GM19099 (cell line): Measurements from ENCODE around the gene TSEN15.

Experiments used
- POLR2A ChIP-seq: IDR thresholded peaks from 3 replicates; pipeline ENCODE4 v1.6.1; 2011; ENCODE audit warnings: low read depth; ENCODE audit not compliant: insufficient read length; ENCODE audit errors: extremely low read depth

TSEN15 gene

DNA sequence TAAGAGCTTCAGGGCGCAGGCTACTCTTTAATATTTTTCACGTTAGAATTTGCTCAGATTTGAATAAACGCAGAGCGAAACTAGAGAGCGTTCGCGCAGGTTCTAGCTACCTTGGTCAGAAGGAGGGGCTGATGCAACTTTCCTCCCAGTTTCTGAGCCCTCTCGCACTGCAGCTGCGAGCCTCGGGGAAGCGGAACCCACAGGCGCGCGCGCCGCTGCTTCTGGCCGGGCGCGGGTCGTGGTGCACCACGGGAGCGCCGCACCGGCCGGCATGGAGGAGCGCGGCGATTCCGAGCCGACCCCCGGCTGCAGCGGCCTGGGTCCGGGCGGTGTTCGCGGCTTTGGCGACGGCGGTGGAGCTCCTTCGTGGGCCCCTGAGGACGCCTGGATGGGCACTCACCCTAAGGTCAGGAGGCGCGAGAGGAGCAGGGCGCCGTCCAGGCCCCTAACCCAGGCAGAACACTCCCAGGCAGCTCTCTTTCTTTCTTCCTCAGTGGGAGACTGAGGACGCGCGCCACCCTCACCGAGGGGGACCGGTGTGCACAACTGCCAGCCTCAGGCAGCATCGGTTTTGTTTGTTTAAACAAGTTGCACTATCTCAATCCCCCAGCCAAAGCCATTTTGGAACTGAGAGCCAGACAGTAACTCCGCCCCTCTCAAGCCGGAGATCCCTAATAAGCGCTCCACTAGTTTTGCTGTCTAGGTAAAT, at the start of gene TSEN15:
Gene TSEN15, plus strand, starts transcription at position 246 of the 709 bp plus-strand sequence. Its CDS starts 26 bp downstream, at position 272.
- peak; percentile 90 for TF ChIP-seq POLR2A

GRCh38 chr1:184002071-184002470, 49.5 kb upstream of the TSEN15 start:
- no peak for TF ChIP-seq POLR2A

DNA sequence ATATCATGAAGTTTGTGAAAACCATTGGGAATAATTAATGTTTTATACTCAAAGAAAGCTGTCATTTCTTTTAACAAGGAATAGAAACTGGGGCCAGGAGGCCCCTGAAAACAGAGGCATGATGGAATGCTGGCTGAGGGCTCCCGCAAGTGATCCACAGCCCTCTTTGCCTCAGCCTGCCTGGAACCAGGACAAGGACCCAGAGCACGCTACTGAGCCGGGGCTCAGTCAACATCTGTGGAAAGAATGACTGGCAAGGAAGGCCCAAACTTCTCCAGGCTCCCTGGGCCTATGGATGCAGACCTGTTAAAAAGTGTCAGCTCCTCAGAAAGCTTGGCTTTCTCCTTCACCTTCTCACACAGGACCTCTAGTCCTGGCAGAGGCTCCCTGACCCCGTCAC, 46.6 kb upstream of the TSEN15 start:
- no peak for TF ChIP-seq POLR2A

- TF ChIP-seq POLR2A = no peak
These were observed 46.0 kb upstream of the TSEN15 start for GRCh38 chr1:184005506-184005905.

DNA sequence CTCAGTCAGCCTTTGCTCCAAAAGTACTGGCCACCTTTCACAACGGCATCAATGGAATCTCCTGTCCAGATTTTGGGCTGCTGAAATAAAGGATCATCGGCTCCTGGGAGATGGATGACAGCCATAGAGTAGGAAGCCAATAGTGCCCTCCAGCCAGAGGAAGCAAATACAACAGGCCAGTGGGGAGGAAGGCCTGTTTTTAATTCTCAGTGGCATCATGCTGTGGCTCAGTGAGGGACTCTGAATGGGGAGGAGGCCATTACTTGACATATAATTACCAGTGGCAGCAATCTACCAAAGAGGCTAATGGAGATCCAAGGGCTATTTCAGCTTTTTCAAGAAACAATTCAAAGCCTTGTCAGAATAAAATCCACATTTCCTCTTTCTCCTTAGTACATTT, 40.7 kb upstream of the TSEN15 start:
- no peak for TF ChIP-seq POLR2A

DNA sequence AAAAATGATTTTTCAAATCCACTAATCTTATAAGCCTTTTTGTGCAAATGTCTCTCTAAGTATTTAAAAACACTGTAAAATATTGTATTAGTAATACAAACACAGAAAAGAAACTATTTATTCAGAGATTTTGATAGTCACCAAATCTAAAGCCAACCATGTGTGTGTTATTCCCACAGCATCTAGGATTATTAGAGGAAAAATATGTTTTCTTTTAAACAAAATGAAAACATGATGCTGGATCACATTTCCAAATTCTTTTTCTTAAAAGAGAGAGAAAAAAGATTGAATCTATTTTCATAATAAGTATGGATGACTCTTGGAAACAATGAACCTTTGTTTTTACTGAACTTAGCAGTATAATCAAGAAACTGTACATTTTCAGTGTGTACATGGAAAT, 39.3 kb upstream of the TSEN15 start:
- TF ChIP-seq POLR2A = no peak

DNA sequence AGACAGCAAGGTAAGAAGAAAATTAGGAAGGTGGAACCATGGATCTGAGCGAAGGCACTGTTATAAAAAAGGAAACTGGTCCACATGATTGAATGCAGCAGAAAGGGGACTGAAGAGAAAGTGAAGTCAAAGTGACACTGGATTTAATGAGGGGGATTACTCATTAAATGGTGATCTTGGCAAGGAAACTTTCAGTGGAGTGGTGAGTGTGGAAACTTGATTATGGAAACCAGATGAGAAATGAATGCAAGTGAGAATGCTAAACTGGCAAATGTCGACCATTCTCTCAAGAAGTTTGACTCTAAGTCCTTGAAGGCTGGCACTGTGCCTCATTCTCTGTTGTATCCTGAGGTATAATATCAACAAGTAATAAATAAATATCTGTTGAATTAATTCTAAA, 37.3 kb upstream of the TSEN15 start:
- no peak for TF ChIP-seq POLR2A

GRCh38 chr1:184016169-184016568, 35.4 kb upstream of the TSEN15 start:
- TF ChIP-seq POLR2A = no peak

DNA sequence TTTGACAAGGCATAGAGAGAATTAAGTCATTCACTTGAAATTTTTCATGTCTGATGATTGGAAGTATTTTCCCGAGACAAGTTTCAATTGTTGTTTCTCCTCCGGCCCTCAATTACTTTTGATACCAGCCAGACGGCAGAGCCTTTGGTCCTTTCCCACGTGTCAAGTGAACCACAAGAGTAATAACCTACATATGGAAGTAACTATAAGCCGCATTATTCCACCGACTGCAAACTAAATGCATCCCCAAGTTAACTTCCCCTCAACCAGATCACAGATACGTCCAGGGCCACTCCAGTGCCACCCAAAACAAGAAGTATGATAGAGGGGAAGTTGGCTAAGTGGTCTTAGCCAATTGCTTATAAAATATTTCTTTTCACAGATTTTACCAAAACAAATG, 34.2 kb upstream of the TSEN15 start:
- TF ChIP-seq POLR2A = no peak

DNA sequence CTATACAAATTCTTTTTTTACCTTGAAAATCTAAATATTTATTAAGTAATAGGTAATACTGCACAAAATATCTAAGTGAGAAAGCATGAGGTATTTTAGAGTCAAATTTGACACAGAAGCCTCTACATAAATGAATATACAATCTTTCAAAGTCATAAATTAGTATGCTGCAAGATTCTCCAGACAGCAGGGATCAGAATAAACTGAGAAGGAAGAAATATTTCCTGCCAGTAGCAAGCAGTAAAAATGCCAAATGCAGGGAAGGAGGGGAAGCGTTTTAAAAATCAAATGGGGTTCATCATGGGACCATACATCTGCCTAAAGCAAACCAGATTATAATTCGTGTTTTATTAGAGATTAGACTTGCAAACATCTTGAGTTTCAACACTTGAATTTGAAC, 32.9 kb upstream of the TSEN15 start:
- TF ChIP-seq POLR2A = no peak

GRCh38 chr1:184019069-184019468, 32.5 kb upstream of the TSEN15 start:
- no peak for TF ChIP-seq POLR2A

DNA sequence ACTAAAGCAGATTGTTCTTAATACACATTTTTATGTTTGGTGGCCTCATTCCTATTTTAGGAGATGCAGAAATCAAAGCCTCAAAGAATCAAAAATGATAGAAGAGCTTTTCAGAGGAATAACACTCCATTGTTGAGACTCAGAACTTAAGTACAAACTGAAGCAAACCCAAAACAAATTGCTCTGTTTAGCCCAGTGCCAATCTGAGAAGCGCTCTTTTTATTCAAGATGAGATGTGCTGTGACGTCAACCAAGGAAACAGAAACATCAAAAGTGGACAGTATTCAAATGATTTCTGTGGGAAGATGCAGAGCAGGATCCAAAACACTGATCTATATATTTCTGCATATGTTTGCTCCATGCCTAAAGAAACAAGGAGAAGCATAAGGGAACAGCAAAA, 32.0 kb upstream of the TSEN15 start:
- TF ChIP-seq POLR2A = no peak

DNA sequence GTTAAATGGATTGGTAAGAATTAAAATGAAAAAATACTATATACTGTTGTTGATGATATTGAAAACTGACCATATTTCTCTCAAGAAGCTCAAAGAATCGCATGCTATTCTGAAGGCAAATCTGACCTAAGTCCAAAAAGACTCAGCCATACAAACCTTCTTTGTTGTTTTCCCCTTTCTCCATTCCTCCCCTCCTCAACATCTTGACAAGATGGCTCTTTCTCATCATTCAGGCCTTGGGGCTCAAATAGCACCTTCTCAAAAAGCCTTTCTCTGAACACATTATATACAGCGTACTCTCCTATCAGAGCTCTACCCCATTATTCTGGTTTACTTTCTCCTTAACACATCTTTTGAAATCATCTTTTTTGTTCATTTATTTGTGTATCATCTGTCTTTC, 31.2 kb upstream of the TSEN15 start:
- no peak for TF ChIP-seq POLR2A

DNA sequence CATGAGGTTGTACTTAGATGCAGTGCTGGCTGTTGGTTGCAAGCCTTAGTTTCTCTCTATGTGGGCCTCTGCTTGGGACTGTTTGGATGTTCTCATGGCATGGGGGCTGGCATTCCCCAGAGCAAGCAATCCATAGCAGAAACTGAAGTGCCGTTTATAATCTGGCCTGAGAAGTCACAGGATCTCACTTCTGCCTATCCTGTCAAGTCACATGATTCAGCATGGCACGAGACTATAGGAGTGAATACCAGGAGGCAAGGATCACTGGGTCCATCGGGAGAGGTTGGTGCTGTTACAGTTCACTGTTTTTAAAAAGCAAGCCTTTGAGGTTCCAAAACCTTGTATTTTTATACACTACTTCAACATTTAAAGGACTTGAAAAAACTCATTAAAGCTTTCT, 30.7 kb upstream of the TSEN15 start:
- no peak for TF ChIP-seq POLR2A

- TF ChIP-seq POLR2A = no peak
These were observed 29.8 kb upstream of the TSEN15 start for GRCh38 chr1:184021728-184022127.

DNA sequence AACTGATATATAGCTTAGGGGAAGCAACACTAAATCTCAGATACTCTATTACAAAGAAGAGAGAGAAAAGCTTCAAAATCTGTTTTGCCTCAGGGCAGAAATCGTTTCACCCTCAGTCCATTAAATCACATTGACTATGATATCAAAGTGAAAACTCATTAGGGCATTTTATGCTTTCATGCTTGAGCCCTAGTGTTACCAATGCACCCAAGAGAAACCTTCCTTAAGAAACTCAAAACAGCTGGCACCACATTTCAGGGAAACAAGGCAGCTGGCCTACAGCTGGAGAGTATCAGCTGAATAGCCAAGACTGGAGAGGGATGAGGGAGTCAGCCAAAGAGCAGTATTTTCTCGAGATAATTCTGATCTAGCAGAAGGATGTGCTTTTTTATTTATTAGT, 28.9 kb upstream of the TSEN15 start:
- no peak for TF ChIP-seq POLR2A

DNA sequence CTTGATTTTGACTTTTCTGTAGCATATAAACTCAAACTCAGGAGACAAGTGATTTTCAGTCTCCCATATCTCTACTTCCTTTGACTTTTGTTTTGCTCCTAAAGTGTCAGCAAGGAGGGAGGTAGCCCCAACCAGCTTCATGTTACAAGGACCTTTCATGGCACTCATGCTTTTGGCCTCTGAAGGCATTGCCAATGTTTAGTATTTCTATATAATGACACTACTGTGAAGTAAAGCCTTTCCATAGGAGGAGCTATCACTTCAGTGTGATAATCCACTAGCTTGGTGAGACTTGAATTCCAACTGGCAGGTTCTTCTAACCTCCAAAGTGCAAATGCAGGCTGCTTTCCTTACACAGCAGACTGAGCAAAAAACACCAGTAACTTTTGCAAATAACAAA, 28.4 kb upstream of the TSEN15 start:
- TF ChIP-seq POLR2A = no peak
